H9 (cell line): ENCODE data around the gene HOXA1. TPM values are rescaled to one million over a fixed set of nuclear protein-coding genes. Genes with fewer than 3 reads are reported as not detected.

Experiments used
- DNase-seq: peaks from one replicate; pipeline ENCODE4 v3.0.0-alpha.2; 2017
- H2AFZ ChIP-seq: one replicate; pipeline ENCODE4 v1.6.1; 2013; ENCODE audit warnings: mild to moderate bottlenecking, low read length, control low read depth, moderate library complexity
- H2AK5ac ChIP-seq: 2 replicates; pipeline ENCODE4 v1.6.1; 2013; ENCODE audit warnings: low read length, control low read depth, mixed read lengths; ENCODE audit not compliant: insufficient read length
- H2BK120ac ChIP-seq: one replicate; pipeline ENCODE4 v1.6.1; 2013; ENCODE audit warnings: low read depth, mild to moderate bottlenecking, low read length, control low read depth, inconsistent platforms; ENCODE audit not compliant: poor library complexity, severe bottlenecking
- H2BK12ac ChIP-seq: 2 replicates; pipeline ENCODE4 v1.6.1; 2013; ENCODE audit warnings: low read length, control low read depth, mixed read lengths, low read depth; ENCODE audit not compliant: insufficient read length
- H2BK15ac ChIP-seq: 2 replicates; pipeline ENCODE4 v1.6.1; 2013; ENCODE audit warnings: low read depth, low read length, control low read depth
- H2BK20ac ChIP-seq: one replicate; pipeline ENCODE4 v1.6.1; 2013; ENCODE audit warnings: low read depth, mild to moderate bottlenecking, low read length, control low read depth, inconsistent platforms; ENCODE audit not compliant: poor library complexity, severe bottlenecking
- H2BK5ac ChIP-seq: 2 replicates; pipeline ENCODE4 v1.6.1; 2013; ENCODE audit warnings: low read length, control low read depth, mixed read lengths; ENCODE audit not compliant: insufficient read length
- H3K14ac ChIP-seq: 2 replicates; pipeline ENCODE4 v1.6.1; 2013; ENCODE audit warnings: low read length, control low read depth; ENCODE audit not compliant: insufficient read depth
- H3K18ac ChIP-seq: 2 replicates; pipeline ENCODE4 v1.6.1; 2013; ENCODE audit warnings: low read depth, mild to moderate bottlenecking, mixed read lengths, low read length, control low read depth; ENCODE audit not compliant: insufficient read length
- H3K23ac ChIP-seq: 2 replicates; pipeline ENCODE4 v1.6.1; 2013; ENCODE audit warnings: low read length, control low read depth, mixed read lengths, low read depth; ENCODE audit not compliant: insufficient read length
- H3K23me2 ChIP-seq: 2 replicates; pipeline ENCODE4 v1.6.1; 2013; ENCODE audit warnings: low read depth, mild to moderate bottlenecking, mixed read lengths, low read length, control low read depth; ENCODE audit not compliant: insufficient read length, poor library complexity, severe bottlenecking
- H3K27ac ChIP-seq: 2 replicates; pipeline ENCODE4 v1.5.1; 2013; ENCODE audit warnings: low read length, control low read depth, mixed read lengths, low read depth; ENCODE audit not compliant: insufficient read length
- H3K27me3 ChIP-seq: 2 replicates; pipeline ENCODE4 v1.6.1; 2013; ENCODE audit warnings: low read length, control low read depth, inconsistent platforms; ENCODE audit not compliant: insufficient read depth
- H3K4ac ChIP-seq: 2 replicates; pipeline ENCODE4 v1.6.1; 2013; ENCODE audit warnings: low read depth, mild to moderate bottlenecking, control low read depth, inconsistent platforms, low read length, moderate library complexity
- H3K4me1 ChIP-seq: 2 replicates; pipeline ENCODE4 v1.6.1; 2013; ENCODE audit warnings: low read length, control low read depth, inconsistent platforms; ENCODE audit not compliant: insufficient read depth
- H3K4me2 ChIP-seq: 2 replicates; pipeline ENCODE4 v1.6.1; 2013; ENCODE audit warnings: low read length, control low read depth, mixed read lengths; ENCODE audit not compliant: insufficient read length, insufficient read depth
- H3K56ac ChIP-seq: 2 replicates; pipeline ENCODE4 v1.6.1; 2013; ENCODE audit warnings: low read depth, mild to moderate bottlenecking, mixed read lengths, low read length, control low read depth; ENCODE audit not compliant: insufficient read length
- H3K79me1 ChIP-seq: 2 replicates; pipeline ENCODE4 v1.6.1; 2013; ENCODE audit warnings: low read depth, mild to moderate bottlenecking, moderate library complexity, low read length, control low read depth, inconsistent platforms; ENCODE audit not compliant: insufficient read depth, poor library complexity, severe bottlenecking
- H3K79me2 ChIP-seq: 2 replicates; pipeline ENCODE4 v1.6.1; 2013; ENCODE audit warnings: low read length, control low read depth, inconsistent platforms; ENCODE audit not compliant: insufficient read depth
- H3K9ac ChIP-seq: 2 replicates; pipeline ENCODE4 v1.6.1; 2013; ENCODE audit warnings: low read length, control low read depth, mixed read lengths; ENCODE audit not compliant: insufficient read length; ENCODE audit errors: extremely low read depth
- H3K9me3 ChIP-seq: one replicate; pipeline ENCODE4 v1.6.1; 2013; ENCODE audit warnings: low read depth, low read length, inconsistent platforms; ENCODE audit not compliant: control insufficient read depth
- H3T11ph ChIP-seq: one replicate; pipeline ENCODE4 v1.6.1; 2013; ENCODE audit warnings: mild to moderate bottlenecking, low read length, control low read depth, inconsistent platforms
- H4K20me1 ChIP-seq: one replicate; pipeline ENCODE4 v1.6.1; 2013; ENCODE audit not compliant: control insufficient read depth, insufficient read length, insufficient read depth
- H4K5ac ChIP-seq: 2 replicates; pipeline ENCODE4 v1.6.1; 2013; ENCODE audit warnings: low read depth, mild to moderate bottlenecking, mixed read lengths, low read length, control low read depth; ENCODE audit not compliant: insufficient read length
- H4K8ac ChIP-seq: replicated peaks from 2 replicates; pipeline ENCODE4 v1.6.1; 2013; ENCODE audit warnings: low read length, control low read depth, mixed read lengths, low read depth; ENCODE audit not compliant: insufficient read length
- H4K91ac ChIP-seq: 2 replicates; pipeline ENCODE4 v1.6.1; 2013; ENCODE audit warnings: low read depth, mild to moderate bottlenecking, moderate library complexity, mixed read lengths, low read length, control low read depth; ENCODE audit not compliant: insufficient read length
- H3K27ac Mint-ChIP-seq, 3 experiments: 2 replicates in 2 of 3; 3 replicates in 1 of 3; pipeline ENCODE4 v1.8.0; 2020 to 2021; ENCODE audit warnings: mixed read lengths in 3 of 3, mild to moderate bottlenecking in 1 of 3, moderate library complexity in 1 of 3
- H3K27me3 Mint-ChIP-seq: 2 replicates; pipeline ENCODE4 v1.8.0; 2021; ENCODE audit warnings: low read depth, mild to moderate bottlenecking, moderate library complexity, mixed read lengths
- H3K36me3 Mint-ChIP-seq, 3 experiments: 2 replicates in 2 of 3; 3 replicates in 1 of 3; pipeline ENCODE4 v1.8.0; 2020 to 2021; ENCODE audit warnings: low read depth in 3 of 3, mixed read lengths in 3 of 3; ENCODE audit not compliant: insufficient read depth in 1 of 3
- H3K4me1 Mint-ChIP-seq, 2 experiments: 2 replicates each; pipeline ENCODE4 v1.8.0; 2020; ENCODE audit warnings: mixed read lengths in 2 of 2
- H3K4me3 Mint-ChIP-seq, 2 experiments: 2 replicates in 1 of 2; 3 replicates in 1 of 2; pipeline ENCODE4 v1.8.0; 2020 to 2021; ENCODE audit warnings: mild to moderate bottlenecking in 2 of 2, mixed read lengths in 2 of 2, moderate library complexity in 1 of 2
- H3K9me3 Mint-ChIP-seq, 2 experiments: 2 replicates in 1 of 2; 3 replicates in 1 of 2; pipeline ENCODE4 v1.8.0; 2020; ENCODE audit warnings: mild to moderate bottlenecking in 2 of 2, mixed read lengths in 2 of 2, moderate library complexity in 1 of 2
- WGBS: extraction: QIAGEN DNeasy Blood & Tissue Kit; methylation state at CpG from one replicate; pipeline ENCODE4 v1.1.7; 2013; ENCODE audit warnings: missing lambda C conversion rate, low lambda C conversion rate, mixed read lengths; ENCODE audit not compliant: insufficient read length; ENCODE audit errors: extremely low coverage; 5-methylcytosine and 5-hydroxymethylcytosine counted together
- total RNA-seq: library from RNA; stranded (reverse); gene quantifications from 2 replicates; pipeline ENCODE4 v1.2.1, GENCODE V29; 2021
- TF ChIP-seq, protein P1 (sequence below): fragments of 200-600 bp; sonication (generic); conservative IDR thresholded peaks from 3 replicates; pipeline ENCODE4 v1.8.0; 2021; ENCODE audit warnings: antibody characterized with exemption, mild to moderate bottlenecking

HOXA1 gene
- total RNA-seq, 1 experiment from 2014 or later, result not detected

DNA sequence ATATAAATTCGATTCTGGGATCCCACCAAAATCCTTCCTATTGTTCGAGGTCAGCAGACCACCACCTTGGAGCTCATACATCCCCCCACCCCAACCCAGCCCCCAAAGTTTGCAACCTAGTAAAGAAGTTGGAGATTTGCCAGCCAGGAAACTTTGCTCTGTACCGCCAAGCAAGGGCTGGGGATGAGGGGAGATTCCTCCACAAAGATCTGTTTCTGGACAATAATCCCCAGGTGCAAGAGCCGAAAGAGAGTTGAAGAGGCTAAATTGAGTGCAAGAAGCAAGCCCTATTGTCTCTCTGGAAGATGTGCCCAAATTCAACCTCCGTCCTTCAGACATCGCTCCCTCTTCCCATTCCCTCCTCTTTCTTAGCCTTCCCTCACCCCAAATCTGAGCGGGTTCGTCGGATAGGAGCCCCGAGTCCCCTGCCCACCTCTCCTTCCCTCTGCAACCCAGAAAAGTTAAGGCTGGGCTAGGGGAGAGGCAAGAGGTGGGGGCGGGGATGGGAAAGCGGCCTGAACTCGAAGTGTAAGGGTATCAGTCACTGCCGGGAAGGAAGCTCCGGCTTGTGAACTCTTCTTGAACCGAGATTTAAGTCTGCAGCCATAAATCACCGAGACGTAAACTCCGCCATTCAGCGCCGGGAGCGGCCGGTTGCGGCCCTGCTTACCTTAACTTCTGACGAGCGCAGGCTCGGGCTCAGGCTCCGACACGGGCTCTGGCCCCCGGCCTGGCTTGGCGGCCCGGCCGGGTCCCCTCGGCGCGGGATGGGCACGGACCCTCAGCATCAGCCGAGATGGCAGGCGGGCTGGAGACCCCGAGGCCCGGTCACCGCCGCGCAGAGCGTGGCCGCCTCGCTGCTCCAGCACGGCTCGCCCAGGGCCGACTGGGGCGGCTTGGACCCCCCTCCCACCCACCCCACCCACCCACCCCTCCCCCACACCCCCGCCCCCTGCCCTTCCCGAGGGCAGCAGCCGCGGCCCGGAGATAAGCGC, 17.5 kb upstream of the HOXA1 start:
- Histone ChIP-seq H3K79me2 (no peaks in the 10 kb centered on the region), H2AK5ac (no peak overlapping the region), H2BK15ac (no peak overlapping the region), H3K18ac (no peak overlapping the region), H3K14ac (no peak overlapping the region), H4K8ac (no peak overlapping the region), H3K23ac (no peak overlapping the region), H2AFZ (no peak overlapping the region), H3K56ac (no peak overlapping the region), H3K27ac (no peak overlapping the region), H3K4ac (no peak overlapping the region), H2BK12ac (no peak overlapping the region), H3K79me1 (no peaks in the 10 kb centered on the region), H3K9me3 (no peaks in the 10 kb centered on the region), H3K9ac (no peak overlapping the region), H3K4me2 (peak overlapping the region; percentile 44), H4K91ac (no peak overlapping the region), H2BK5ac (no peak overlapping the region), H4K20me1 (peaks cover 2% of the 10 kb centered on the region), H3K27me3 (peaks cover 96% of the 10 kb centered on the region), H2BK20ac (no peak overlapping the region), H4K5ac (no peak overlapping the region), H2BK120ac (no peak overlapping the region), H3K4me1 (no peaks in the 10 kb centered on the region), H3T11ph (no peak overlapping the region), H3K23me2 (peaks cover 3% of the 10 kb centered on the region)
- Mint-ChIP-seq H3K9me3 (no peaks in the 10 kb centered on the region; a peak in 3 of 5 replicates), H3K4me1 (peaks cover 10 to 22% of the 10 kb centered on the region in 2 experiments), H3K4me3 (peak overlapping the region in 1 of 2 experiments; percentile 73; a peak in 3 of 5 replicates), H3K27ac (no peak overlapping the region), H3K27me3 (peaks cover 98% of the 10 kb centered on the region), H3K36me3 (no peaks in the 10 kb centered on the region; a peak in 1 of 7 replicates)
- TF ChIP-seq, protein P1, sequence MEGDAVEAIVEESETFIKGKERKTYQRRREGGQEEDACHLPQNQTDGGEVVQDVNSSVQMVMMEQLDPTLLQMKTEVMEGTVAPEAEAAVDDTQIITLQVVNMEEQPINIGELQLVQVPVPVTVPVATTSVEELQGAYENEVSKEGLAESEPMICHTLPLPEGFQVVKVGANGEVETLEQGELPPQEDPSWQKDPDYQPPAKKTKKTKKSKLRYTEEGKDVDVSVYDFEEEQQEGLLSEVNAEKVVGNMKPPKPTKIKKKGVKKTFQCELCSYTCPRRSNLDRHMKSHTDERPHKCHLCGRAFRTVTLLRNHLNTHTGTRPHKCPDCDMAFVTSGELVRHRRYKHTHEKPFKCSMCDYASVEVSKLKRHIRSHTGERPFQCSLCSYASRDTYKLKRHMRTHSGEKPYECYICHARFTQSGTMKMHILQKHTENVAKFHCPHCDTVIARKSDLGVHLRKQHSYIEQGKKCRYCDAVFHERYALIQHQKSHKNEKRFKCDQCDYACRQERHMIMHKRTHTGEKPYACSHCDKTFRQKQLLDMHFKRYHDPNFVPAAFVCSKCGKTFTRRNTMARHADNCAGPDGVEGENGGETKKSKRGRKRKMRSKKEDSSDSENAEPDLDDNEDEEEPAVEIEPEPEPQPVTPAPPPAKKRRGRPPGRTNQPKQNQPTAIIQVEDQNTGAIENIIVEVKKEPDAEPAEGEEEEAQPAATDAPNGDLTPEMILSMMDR, result no peak
- WGBS, result no CpG with 5 or more reads among the region's 57 CpGs
- peak; percentile 76 for DNase-seq
